HG03571 (cell line): ENCODE data around the gene GLT1D1.
A peak's percentile ranks its signal among the peaks of the same experiment; 100 is the strongest.

Experiments used
- ATAC-seq: cut with Tn5 transposase; IDR thresholded peaks from one replicate; pipeline ENCODE4 v1.9.1; 2021; ENCODE audit not compliant: unreplicated experiment

The GLT1D1 gene

GRCh38 chr12:128961308-128961902 is 108.1 kb downstream of the GLT1D1 start:
- no peak for ATAC-seq

- no peak for ATAC-seq
These were observed 108.7 kb downstream of the GLT1D1 start for GRCh38 chr12:128961957-128962356.

- no peak for ATAC-seq
These were observed 113.0 kb downstream of the GLT1D1 start for GRCh38 chr12:128966203-128966810.

- ATAC-seq: no peak
These were observed 115.4 kb downstream of the GLT1D1 start for GRCh38 chr12:128968668-128969067.

- ATAC-seq: peak; percentile 75
These were observed 116.3 kb downstream of the GLT1D1 start for GRCh38 chr12:128969480-128970055.

- no peak for ATAC-seq
These were observed 116.8 kb downstream of the GLT1D1 start for GRCh38 chr12:128970110-128970509.

GRCh38 chr12:128970941-128971340 is 117.7 kb downstream of the GLT1D1 start:
- no peak for ATAC-seq

- no peak for ATAC-seq
These were observed 118.5 kb downstream of the GLT1D1 start for GRCh38 chr12:128971802-128972201.

- no peak for ATAC-seq
These were observed 120.8 kb downstream of the GLT1D1 start for GRCh38 chr12:128973883-128974681.

GRCh38 chr12:128974881-128975280 is 121.6 kb downstream of the GLT1D1 start:
- no peak for ATAC-seq

GRCh38 chr12:128976120-128976738 is 123.0 kb downstream of the GLT1D1 start:
- ATAC-seq: no peak

- no peak for ATAC-seq
These were observed 124.2 kb downstream of the GLT1D1 start for GRCh38 chr12:128977441-128977840.

GRCh38 chr12:128978067-128978466 is 124.8 kb downstream of the GLT1D1 start:
- no peak for ATAC-seq

GRCh38 chr12:128980623-128981022 is 127.3 kb downstream of the GLT1D1 start:
- ATAC-seq: no peak

GRCh38 chr12:128981971-128982533 is 128.8 kb downstream of the GLT1D1 start:
- no peak for ATAC-seq

GRCh38 chr12:128982933-128983332 is 129.7 kb downstream of the GLT1D1 start:
- ATAC-seq: no peak

- ATAC-seq: no peak
These were observed 130.1 kb downstream of the GLT1D1 start for GRCh38 chr12:128983371-128983770.

- no peak for ATAC-seq
These were observed 133.7 kb downstream of the GLT1D1 start for GRCh38 chr12:128986957-128987356.

GRCh38 chr12:128989287-128989686 is 136.0 kb downstream of the GLT1D1 start:
- no peak for ATAC-seq

GRCh38 chr12:128991716-128992115 is 138.4 kb downstream of the GLT1D1 start:
- no peak for ATAC-seq

GRCh38 chr12:128992116-128992515 is 138.8 kb downstream of the GLT1D1 start:
- ATAC-seq: no peak
